ENCODE measurements around the gene FAM53B.
A peak's percentile ranks its signal among the peaks of the same experiment; 100 is the strongest.

FAM53B gene

DNA sequence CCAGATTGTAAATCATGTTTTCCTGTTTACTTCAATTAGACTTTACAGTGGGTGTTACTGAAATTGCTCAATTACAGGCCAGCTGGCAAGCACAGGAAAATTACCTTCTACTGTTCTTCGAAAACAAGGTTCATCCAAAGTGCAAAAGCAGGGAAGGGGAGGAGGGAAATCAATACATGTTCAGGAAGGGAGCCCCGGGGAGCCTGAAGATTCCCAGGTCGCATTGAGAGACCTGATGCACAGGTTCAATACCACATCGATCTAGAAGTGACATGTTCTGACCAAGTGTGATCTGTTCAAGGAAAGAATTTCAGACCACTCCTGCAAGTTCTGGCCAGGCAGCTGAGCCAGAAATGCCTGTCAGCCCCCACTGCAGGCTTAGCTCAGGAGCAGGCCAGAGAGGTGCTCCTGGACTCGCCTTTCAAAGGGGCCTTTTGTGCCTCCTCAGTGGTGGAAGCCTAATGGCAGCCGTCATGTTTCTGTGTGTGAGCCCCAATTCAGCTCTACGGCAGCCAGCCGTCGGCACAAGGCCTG lies 35.9 kb downstream of the FAM53B start:
- DNase-seq (ENCODE audit: low read depth), result no peak

DNA sequence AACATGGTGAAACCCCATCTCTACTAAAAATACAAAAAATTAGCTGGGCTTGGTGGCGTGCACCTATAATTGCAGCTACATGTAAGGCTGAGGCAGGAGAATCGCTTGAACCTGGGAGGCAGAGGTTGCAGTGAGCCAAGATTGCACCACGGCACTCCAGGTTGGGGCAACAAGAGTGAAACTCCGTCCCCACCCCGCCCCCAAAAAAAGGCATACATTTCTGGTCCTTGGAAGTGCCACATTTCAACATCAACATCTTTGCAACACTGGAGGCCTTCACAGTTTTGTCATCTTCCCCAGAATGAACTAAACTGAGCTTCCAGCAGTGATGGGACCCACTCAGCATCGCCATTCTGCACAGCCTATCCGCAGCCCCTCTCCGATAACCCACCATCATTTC lies 36.6 kb downstream of the FAM53B start:
- no peak for DNase-seq (ENCODE audit: low read depth)

DNA sequence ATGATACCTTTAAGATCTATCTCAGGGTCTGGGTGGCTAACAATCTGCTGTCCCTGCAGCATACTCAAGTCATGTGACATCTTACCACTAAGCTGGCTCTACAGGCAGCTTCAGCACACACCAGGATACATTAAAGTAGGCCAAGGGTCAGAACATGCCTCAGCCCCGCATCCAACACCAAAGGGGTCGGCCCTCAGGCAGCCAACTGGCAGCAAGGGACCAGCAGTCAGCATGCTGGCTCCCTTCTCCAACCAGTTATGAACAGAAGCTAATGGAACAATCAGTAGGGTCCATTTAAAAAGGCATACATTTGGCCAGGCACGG lies 37.1 kb downstream of the FAM53B start:
- no peak for DNase-seq (ENCODE audit: low read depth)

DNA sequence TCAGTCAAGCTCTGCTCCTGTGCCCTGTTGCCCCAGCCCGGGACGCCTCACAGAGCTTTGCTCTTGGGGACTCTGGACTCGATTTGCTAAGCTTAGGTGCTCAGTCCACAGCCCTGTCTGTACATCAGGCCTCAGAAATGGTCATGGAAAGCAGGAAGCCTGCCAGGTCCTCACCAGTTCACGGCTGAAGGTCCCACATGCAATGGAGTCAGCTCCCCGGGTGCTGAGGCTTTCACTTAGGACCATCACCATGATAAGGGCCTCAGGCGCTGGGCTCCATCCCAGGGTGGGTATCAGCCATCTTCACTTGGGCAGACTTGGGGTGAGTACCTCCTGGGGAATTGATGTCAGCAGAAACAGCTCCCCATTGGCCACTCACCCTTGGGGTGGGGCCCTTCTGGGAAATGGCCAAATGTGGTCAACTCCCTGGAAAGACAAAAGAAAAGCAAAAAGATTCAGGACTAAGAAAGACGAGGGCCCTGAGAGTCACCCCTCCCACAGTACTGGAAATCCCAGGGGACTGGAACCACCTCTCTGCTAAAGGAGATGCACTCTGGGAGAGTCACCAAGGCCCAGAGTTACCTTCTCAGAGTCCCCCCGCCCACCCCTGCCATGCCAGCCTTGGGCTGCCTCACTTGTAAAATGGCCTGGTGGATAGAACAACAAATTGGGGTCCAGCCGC lies 37.6 kb downstream of the FAM53B start:
- no peak for DNase-seq (ENCODE audit: low read depth)

DNA sequence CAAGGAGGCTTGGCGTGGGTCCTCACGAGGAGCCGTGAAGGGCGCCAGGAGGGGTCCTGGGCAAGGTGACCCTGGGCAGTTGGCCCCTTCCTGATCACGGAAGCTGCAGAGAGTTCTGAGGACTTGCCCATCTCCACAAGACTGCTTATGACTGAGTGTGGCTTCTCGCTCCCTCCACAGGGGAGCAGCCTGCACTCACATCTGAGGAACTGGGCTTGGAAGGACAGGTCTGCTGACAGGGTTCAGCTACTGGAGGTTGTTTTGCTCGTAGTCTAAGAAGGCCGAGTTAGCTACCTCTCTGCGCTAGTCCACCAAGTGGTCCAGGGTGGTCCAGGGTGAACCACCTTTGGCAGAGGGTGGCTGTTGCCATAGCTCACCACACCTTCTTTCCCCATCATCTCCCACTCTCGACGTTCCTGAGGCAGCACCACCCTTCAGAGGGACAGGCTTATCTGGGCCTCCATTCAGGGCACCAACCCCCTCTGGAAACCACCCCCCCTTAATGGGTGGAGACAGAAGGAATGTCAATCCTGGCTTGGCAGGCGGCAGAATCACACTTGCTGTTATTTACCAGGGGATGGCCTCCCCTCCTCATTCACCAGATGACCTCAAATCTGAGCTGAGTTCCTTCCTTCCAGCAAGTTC lies 38.2 kb downstream of the FAM53B start:
- DNase-seq (ENCODE audit: low read depth), result no peak

DNA sequence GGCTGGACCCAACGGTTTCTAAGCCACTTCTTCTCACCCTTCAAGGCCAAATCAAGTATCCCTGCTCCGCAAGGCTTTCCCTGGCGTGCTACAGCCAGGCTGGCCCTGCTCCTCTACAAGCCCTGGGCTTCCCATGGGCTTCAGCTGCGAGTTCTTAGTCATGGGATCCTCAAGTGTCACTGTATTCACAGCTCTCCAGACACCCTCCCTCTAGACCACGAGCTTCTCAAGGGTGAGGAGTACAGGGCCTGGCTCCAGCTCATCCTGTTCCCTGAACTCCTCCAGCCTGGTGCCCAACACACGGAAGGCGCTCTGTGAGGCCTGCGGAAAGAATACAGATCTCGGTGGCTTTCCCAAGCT lies 38.8 kb downstream of the FAM53B start:
- no peak for DNase-seq (ENCODE audit: low read depth)

DNA sequence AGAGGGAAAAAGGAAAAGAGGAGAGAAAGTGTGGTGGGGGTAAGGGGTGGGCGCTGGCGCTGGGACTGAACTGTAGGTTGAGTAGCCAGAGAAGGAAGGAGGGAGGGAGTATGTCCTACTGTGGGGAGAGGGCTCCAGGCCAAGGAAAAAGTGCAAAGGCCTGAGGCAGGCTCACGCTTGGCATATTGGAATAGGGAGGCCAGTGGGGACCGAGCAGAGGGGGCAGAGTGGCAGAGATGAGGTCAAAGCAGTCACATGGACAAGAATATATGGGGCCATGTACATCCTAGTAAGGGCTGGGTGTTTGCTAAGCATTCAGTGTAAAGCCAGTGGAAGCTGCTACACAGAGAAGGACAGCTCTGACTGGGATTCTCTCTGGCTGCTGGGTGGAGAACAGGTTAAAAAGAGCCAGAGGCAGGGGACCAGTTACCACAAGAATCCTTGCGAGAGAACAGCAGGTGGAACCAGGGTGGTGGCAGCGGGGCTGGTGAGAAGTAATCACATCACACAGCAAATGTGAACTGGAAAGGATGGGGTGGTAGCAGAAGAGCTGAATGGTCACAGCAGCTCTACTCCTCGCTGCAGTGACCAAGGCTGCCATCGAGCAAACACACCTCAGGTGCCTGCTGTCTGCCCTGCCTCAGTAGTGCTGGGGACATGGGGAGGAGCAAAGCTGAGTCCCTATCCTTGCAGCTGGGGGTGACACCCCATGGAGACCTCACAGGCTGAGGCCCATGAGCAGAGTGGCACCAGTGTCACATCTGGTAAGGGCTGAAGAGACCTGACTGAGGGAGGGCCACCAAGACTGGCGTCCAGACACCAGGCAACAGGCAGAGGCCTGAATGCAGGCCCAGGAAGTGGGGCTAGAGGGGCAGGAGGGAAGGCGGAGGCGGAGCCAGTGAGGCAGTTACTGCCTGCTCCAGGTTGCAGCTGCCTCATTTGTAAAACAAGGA lies 39.5 kb downstream of the FAM53B start:
- no peak for DNase-seq (ENCODE audit: low read depth)

DNA sequence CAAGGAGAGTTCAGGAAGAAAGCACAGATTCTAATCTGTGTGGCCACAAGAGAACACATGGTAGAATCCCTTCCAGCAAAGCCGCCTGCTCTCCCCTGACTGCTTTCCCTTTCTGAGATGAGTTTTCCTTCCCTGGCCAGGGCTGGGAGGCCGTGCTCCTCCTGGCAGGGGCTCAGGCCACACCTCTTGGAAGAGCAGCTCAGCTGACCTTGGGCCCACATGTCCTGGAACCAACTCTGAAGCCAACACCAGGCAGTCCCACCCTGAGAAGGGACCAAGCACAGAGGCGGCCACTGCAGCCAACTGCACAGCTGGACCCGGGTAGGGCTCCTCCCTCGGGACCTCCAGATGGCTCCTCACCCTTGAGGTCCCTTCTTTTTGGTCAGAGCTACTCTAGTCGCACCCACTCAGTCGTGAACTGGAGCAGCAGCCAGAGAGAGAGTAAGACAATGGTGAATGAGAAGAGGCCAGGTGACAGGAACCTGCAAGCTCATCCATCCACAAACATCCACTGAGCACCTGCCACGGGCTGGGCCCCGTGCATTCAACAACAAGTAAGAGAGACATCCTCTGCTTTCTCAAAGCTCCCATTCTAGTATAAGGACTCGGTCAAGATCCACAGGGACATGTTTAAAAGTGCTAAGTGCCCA lies 40.3 kb downstream of the FAM53B start:
- DNase-seq (ENCODE audit: low read depth), result no peak

DNA sequence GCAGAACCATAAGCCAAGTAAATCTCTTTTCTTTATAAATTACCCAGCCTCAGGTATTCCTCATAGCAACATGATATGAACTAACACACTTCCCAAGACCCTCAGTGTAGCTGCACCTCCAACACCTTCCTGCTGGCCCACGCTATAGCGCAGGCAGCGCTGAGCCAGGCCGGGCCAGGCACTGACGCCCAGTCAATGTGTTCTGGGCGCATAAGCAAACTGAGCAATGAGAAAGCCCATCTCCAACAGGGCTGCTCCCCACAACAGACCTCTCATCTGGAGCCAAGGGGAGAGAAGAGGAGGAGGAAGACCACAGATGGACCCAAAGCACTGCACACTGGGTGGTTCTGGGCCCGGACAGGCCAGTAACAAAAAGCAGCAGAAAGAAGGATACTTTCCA lies 40.8 kb downstream of the FAM53B start:
- no peak for DNase-seq (ENCODE audit: low read depth)

DNA sequence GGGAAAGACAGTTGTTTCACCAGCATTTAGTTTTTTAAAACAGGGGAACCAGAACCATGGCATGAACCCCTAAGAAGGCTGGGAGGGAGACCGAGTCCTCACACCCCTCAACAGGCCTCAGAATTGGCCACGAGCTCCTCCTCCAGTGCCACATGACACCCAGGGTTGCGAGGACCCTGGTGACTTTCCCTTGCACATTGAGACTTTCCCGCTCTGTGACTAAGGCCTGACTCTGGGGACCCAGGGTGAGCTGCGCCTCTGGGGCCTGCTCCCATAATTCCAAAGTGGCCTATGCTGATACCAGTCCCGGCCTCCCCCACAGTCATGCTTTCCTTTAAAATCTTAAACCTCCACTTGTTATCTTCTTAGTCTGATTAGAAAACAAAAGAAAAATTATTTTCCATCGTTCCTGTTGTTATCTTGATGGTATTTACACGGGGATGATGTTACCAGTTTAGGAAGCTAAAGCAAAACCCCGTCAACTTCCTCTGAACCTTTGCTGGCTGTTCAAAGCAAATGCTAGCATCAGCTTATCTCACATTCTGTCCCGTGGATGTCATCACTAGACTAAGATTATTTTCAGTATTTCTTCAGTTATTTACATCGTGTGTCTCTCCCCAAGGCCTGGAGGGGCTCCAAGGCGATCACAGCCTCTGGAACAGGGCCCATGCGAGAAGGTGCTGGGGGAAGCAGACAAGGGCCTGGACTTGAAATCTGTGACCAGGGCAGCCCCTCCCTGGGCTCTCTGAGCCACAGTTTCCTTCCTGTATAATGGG lies 42.1 kb downstream of the FAM53B start:
- peak; percentile 54 for DNase-seq (ENCODE audit: low read depth)

DNA sequence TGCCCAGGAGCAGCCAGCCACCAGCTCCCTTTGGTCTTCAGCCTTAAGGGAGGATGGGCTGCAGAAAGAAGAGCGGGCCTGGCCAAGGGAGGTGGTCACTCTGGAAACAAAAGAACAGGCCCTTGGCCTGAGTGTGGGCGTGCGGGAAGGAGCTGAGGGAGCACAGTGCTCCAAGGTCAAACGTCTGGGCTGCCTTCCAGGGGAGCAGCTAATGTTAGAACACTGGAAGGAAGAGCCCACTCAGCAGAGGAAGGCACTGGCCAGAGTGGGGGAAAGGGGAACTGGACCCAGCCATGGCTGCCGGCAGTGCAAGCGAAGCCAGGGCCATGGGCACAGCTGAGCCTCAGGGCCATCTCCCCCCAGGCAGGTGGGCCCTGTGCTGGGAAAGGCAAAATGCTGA lies 42.7 kb downstream of the FAM53B start:
- DNase-seq (ENCODE audit: low read depth), result no peak

DNA sequence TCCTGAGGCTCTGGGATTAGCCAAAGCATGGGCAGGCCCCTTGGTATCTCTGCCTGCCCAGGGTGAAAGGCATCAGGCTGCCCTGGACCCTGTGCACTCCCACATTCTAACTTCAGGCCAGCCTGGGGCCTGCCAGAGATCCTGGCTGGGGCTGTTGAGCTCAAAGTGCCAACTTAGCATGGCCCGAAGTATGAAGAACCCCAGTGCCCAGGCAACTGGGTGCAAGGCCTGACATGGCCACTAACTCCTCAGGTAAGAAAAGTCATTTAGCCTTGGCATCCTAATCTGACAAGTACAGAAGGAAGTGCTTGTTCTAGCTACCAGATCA lies 43.2 kb downstream of the FAM53B start:
- no peak for DNase-seq (ENCODE audit: low read depth)

DNA sequence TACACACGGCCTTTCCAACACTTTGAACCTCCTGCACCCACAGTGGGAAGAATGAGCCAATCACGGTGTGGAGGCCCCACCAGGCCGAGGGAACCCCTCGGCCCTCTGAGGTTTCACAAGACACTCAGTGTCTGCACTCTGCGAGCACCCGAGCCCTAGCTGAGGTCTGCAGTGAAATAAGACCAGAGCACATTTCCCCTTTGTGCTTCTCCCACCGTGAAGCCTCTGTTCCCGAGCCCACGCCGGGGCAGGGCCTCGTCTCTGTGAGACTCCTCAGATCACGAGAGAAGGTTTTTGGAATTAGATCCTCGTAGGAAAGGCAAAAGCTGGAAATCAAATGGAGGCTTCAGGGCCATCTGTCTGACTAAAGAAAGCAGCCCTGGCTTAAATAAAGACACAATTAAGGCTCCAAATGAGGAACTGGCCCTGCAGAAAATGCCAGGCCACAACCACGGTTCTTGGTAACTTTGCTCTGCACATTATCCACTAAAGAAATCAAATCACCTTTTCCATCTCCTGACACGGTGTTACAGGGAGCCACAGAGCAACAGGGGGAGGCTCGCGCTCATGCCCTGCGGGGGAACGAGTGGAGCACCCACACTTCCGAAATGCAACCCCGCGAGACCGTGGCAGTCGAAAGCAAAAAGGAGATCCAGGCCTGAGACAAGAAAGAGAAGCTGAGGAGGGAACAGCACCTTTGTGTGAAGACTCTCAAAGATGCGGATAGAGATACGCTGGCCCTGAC lies 43.7 kb downstream of the FAM53B start:
- no peak for DNase-seq (ENCODE audit: low read depth)

DNA sequence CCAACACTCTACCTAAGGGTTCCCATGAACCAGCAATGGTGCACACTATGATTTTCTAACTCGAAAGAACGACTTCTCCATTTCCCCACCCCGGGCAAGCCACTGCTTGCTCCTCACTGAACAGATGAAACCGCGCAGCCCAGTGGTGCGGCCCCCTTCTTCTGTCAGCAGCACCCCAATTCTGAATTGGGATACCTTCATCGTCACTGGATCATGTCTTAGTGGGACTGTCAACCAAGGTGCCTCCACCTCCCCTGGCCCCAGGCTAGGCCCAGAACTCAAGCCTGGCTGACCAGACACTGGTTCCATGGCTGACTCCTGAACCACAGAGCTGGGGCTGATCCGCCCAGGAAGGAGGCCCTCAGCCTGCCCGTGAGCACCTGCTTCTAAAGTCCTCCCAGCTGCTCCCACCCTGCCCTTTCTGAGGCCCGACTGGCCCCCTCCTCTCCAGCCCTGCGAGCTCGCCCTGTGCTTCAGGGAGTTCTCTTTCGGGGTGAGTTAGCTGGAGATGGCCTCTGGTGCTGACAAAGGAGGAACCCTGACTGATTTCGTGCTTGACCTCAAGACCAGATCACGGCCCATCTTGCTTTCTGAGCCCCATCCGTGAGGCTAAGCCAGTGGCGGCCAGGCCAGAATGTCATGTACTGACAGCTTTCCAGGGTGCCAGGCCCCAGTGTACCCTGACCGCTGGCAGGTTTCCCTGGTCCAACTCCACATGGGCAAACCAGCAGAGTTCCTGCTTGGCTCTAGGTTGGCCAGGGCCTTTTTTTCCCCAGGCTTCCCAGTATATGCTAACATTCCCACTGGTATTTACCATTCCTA lies 44.5 kb downstream of the FAM53B start:
- no peak for DNase-seq (ENCODE audit: low read depth)

DNA sequence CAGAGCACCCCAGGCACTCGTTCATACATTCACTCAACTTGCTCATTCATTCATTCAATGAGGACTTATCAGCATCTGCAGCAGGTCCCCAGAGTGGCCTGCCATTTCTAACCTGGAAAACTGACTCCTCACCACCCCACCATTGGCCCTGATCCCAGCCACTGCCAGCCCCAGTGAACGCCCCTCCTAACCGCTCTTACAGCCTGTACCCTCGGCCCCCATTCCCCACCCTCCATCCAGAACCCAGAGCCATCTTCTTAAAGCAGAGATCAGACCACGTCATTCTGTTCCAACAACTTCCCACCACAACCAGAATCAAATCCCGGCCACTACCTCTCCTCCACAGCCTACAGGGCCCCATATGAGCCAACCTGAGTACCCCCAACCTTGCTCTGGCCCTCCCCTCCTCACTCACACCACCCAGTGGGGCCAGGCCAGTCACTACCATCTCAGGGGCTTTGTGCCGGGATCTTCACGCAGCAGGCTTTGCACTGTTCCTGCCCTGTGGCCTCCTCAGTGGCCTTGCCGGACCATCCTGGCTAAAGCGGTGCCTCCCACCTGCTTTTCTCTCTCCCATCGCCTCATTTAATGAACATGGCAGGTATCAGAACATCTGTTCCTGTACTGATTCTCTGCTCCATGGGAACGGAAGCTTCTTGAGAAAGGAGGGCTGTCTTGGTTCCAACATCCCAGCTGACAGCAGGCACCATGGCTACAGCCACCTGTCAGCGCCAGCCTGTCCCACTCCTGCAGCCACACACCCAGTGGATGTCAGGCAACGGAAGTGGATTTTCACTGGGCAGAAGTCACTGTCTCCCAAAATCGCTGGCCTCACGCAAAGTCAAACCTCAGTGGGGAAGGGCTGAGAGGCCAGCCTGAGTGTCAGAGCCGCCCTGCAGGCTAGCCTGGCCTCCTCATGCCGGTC lies 45.4 kb downstream of the FAM53B start:
- no peak for DNase-seq (ENCODE audit: low read depth)

DNA sequence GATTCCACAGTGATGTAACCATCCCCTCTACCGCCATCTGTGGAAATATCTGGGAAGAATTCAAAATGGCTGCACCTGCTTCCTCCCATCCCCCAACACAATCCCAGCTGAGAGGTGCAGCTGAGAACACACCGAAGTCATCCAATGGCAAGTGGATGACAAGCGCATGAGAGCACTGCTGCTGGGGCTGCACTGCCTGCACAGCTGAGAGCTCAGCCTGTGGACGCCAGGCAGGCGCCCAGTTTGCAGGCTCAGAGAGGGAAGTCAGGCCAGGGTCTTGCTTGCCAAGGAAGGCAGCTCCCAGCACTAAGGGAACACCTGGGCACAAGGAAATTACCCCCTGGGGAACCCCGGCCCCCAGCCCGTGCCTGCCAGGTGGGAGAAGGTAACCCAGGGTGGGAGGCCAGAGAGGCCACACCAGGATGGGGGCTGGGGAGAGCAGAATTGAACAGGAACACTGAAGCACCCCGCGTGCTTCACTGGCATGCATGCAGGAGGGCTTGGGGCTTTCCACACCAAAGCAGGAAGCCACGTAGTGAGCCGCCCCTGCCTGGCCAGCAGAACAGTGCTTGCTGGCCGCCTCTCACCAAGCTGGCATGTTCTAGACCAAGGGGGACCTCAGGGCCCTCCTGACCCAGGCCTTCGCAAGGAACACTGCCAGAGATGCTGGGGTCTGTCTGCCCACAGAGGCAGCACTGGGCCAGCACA lies 46.2 kb downstream of the FAM53B start:
- peak; percentile 41 for DNase-seq (ENCODE audit: low read depth)

DNA sequence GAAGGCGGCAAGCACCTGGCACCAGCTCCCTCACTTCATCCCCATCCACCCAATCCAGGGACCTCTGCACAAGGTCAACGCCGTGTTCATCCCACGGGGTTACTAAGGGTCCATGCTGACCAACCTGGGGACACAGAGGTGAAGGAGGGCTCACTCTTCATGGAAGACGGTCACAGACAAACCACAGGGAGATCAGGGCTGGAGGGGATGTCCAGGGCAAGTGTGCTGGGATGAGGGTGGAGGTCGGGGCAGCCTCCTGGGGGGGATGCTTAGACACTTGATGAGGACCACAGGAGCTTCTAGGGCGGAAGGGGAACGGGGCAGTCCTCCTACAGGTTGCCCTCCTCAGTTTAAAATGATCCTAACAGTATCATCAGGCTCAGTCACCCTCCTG lies 46.7 kb downstream of the FAM53B start:
- no peak for DNase-seq (ENCODE audit: low read depth)
